GM19397 (cell line): Measurements from ENCODE around the gene CD180.

Source experiments
- ATAC-seq: cut with Tn5 transposase; IDR thresholded peaks from one replicate; pipeline ENCODE4 v1.9.1; 2021; ENCODE audit warnings: mild to moderate bottlenecking, moderate library complexity; ENCODE audit not compliant: unreplicated experiment

Gene CD180

DNA sequence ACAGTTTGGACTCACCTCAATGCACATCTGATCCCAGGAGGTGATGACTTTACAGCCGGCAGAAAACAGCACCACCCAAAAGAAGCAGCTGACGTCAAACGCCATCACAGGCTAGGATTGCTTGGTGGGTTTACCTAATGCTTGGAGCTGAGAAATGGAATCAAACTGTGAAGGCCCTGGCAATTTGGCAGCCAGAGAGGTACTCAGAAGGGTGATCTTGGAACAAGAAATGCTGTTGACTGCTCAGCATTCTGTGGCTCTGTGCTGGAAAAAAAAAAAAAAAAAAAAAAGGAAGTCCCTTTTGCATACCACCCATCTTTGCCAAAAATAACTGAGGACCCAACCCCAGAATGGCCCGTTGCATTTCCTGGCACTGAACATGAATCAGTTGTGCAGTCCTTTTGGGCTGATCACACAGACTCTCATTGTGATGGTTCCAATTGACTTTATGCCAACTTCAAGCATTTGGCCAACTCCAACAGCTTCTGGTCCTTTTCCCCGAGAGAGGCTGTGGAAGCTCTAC lies at the start of gene CD180:
Gene CD180, minus strand, starts transcription at position 263 of the 523 bp plus-strand sequence. Its CDS starts 158 bp downstream, at position 105.
- no peak for ATAC-seq

DNA sequence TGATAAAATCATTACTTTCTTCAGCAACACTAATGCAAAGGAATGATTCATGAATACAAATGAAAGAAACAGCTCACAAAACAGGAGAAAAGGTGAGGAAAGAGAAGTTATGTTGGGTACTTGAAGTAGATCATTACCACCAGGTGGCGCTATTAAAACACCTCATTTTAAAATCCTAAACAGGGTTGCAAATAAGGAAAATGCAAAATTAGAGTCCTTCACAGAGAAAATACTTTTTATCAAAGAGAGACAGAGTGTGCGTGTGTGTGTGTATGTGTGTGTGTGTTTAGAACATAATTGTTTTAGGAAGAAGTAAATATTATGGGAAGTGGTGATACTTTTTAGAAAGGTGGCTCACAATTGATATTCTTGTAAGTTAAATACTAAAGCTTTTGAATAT lies 49.5 kb upstream of the CD180 start:
- ATAC-seq, result no peak

DNA sequence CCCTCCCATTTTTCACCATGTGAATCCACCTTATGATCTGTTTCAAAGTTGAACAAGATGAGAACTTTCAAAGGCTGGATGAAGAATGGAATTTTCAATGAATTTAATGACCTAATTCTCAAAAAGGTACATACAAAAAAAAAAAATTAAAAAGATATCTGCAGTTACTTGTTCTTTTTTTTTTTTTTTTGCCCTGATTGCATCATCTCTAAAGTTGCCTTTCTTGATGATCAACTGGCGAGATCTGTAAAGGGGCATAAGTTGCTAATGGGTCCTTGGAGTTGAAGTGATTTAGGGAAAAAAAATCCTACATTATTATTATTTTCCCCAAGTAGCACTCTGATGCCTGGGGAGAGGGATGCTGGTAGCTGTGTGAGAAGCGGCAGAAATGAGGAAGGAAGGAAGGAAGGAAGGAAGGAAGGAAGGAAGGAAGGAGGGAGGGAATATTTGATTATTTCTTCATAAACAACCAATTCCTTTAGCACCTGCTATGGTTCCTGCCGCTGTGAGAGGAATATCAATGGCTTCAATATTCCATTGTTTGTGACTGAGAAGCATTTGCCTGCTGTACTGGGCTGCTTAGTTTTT lies 48.8 kb upstream of the CD180 start:
- ATAC-seq, result no peak

- no peak for ATAC-seq
Observed at GRCh38 chr5:67244345-67244793, 47.8 kb upstream of the CD180 start.

- ATAC-seq, result no peak
Observed at GRCh38 chr5:67243944-67244343, 47.3 kb upstream of the CD180 start.

DNA sequence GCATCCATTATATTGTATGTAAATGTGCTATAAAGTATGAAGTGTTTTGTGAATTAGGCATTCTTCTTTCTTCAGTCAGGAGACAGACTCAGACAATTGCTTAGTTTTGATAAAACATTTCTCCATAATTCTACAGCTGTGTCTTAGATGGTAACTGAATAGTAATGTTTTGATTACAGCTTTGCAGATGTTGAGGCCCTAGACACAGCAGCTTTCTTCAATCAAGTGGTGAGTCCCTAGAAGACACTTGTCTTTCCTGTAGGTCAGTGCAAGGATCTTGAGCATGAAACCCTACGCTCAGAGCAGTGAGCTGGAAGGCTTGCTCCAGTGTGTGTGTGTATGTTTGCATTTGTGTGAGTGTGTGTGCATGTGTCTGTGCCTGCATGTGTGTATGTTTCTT lies 46.8 kb upstream of the CD180 start:
- no peak for ATAC-seq

DNA sequence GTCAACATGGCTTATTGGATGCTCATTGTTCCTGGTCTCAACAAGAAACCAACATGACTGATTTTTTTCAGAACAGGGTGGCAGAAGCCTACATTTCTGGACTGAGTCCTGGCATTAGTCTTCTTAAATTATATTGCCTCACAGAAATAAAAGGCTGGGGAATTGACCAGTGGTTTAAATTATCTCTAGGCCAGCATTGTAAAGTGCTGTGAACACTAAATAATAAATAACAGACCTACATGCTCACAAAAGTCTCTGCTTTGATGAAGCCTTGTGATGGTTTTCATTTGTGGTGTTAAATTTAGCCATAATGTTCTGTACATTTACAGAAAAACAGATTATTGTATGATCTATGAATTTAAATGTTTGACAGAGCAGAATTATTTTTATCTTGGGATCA lies 44.7 kb upstream of the CD180 start:
- ATAC-seq, result no peak

- ATAC-seq, result no peak
Observed at GRCh38 chr5:67240846-67241245, 44.2 kb upstream of the CD180 start.

DNA sequence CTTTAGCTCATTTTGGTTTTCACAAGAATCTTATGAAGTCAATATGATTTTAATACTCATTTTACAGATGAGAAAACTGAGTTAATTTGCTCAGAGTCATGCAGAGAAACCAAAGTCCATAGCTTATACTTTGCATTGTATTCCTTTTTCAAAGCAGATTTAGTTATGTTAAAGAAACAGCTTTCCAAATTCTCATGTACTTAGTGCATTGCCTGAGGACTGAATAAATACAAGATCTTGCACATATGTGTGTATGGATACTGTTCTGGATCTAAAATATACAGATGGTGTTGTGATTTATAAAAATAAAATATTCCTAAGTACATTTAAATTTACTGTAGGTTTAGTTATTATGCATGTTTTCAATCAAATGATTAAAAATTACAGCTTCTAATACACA lies 43.5 kb upstream of the CD180 start:
- no peak for ATAC-seq

GRCh38 chr5:67238191-67238590 lies 41.6 kb upstream of the CD180 start:
- ATAC-seq, result no peak

DNA sequence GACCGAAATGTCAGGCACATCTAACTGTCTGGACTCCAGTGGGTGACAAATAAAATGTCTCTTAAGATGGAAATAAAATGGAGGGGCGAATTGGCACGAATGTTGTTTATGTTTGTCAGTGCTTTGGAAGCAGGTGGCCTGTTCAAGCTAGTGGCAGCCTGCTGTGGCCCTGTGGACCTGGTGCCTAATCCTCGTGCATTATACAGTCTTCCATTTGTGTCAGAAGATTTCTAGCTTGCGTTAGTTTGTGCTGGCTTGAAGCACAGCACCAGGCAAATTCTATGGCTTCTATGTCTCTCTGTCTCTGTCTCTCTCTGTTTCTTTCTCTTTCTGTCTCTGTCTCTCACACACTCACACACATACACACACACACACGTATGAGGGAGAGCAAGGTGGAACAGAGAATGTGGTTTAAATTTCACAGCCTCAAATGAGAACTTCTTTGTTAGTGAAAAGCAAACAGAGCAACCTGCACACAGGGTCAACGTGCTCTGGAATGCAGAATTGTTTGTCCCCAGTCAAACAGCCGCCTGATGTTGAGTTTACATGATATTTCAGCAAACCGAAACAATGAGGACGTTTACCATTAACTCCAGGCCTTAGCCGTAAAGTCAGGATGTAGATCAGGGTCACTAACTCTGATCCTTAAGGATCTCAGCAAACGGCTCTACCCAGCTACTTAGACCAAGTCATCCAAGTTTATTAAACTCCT lies 39.0 kb upstream of the CD180 start:
- ATAC-seq, result no peak

- no peak for ATAC-seq
Observed at GRCh38 chr5:67234671-67235176, 38.1 kb upstream of the CD180 start.

- ATAC-seq, result no peak
Observed at GRCh38 chr5:67233075-67233474, 36.5 kb upstream of the CD180 start.

DNA sequence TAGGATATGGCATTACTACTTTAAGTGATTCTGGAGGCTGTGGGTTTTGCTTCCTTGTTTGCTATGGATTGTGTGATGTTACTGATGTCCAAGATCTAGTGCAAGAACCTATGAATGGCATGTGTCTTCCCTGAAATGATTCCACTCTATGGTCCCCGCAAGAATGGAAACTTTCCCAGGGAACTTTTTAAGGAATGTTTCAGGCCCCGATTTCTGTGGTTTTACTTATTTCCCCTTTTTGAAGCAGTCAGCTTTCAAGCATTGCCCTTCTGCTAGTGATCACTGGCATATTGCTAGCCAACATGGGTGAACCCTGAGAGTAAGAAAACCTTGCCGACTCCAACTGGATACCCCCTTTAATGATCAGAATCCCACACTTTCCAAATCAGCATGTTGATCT lies 26.6 kb upstream of the CD180 start:
- ATAC-seq, result no peak

DNA sequence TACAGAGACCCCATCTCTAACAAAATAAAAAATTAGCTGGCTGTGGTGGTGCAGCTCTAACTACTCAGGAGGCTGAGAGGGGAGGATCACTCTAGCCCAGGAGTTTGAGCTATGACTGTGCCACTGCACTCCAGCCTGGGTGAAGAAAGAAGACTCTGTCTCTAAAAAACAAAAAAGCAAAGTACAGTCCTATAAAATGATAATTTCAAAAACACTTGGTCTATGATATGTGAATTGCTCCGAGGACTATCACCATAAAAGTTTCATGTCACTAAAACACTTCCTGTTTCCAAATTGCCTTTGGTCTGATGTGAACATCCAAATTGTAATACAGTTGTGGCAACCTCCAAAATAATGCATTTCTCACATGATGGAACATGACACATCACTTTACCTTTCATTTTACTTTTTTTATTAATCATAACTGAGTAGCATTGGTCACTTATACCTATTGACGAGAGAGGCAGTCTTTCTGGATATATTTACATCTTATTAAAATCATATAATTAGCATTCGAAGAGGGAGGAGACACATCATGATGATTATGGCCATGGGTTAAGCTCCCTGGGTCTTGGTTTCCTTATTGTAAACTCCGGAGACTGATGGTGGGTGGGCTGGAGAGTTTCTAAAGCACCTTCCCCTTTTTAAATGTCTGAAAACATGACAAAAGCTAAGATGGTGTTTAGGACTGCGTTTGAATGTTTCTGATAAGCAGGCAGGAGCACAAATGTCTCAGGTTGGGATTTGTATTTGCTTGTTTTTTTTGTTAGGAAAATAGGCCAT lies 25.8 kb upstream of the CD180 start:
- ATAC-seq, result peak; percentile 31

GRCh38 chr5:67221487-67222242 lies 25.1 kb upstream of the CD180 start:
- ATAC-seq, result peak; percentile 92

- ATAC-seq, result no peak
Observed at GRCh38 chr5:67216564-67216963, 20.0 kb upstream of the CD180 start.

DNA sequence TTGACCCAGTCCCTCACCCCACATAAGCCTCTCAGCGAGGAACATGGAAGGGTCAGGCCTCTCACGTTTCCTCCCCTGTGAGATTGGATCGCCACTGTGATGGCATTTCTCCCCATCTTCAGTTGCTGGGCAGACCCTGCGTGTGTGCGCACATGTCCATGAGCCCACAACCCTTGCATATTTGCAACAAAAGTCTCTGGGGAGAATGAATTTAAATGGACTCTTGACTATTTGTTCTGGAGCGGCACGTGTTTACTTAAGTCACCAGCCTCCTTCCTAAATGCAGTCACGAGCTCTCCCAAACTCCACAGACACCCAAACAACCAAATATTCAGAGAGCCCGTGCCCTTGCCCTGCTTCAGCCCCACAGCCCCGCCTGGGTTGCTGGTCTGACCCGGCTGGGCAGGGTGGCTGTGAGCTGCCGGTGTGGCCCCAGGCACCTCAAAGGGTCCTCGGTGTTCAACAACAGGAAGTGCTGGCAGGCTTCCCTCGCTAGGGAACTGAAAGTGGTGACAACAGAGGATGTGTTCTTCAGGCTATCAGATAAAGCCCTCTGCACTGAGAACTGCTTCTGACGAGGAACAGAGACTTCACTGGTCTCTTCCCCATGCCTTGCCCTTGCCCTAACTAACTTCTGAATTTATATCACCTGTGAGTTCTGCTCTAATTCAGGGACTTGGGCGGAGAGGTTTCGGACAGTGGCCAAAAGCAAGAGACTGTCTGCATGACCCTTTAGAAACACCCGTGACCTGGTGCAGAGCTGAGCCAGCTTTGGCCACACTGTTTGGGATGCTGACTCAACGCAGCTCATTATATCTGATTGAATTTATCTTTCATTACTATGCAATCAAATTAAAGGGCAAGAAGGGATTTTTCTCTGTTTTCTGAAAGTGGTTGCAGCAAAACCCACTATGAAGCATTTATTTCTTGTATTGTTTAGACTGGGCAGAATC lies 19.2 kb upstream of the CD180 start:
- ATAC-seq, result peak; percentile 99

DNA sequence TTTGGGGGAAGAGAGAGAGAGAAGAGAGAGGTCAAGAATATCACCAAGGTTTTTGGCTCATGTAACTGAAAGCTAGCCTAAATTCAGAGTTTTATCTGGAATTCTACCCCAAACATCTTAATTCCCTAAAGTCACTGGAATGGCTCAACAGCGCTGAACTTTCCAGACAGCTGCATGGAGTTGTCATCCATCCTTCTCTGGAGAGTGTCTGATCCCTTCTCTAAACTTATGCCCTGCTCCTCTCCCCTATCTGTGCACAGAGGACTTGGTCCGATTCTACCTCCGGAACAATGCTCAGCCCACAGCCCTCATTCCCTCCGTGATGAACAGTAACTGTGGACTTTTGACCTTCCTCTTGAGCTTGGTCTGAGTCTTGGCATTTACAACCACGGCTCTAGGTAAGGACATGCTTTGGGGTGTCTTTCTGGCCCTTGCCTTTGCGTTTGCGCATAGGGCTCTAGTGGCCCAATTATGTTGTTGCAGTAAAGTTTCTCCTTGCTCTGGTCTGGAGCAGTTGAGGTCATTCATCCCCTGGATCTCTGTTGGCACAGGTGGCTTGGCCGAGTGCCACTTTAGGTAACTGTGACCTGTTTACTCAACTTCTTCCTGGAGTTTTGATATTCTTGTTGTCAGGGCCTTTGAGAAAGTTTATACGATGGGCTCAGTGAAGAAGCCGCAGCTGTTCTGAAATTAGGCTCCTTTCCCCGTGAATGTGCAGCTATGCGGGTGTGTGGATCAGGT lies 18.3 kb upstream of the CD180 start:
- ATAC-seq, result no peak
